Frontal cortex (tissue), 4 donors: ENCODE data around the gene RECQL5. TPM values are rescaled to one million over a fixed set of nuclear protein-coding genes. Genes with fewer than 3 reads are reported as not detected.
A peak's percentile ranks its signal among the peaks of the same experiment; 100 is the strongest.

Experiments used
- DNase-seq, 2 donors: peaks; one replicate each; pipeline ENCODE4 v3.0.0; 2012; ENCODE audit warnings: low spot score in 2 of 2
- FAIRE-seq: peaks from 2 replicates; lab custom pipeline; 2012; peaks lifted over from hg19 to GRCh38; lab: Jason Lieb, UNC
- total RNA-seq: library from RNA; depleted of rRNA; stranded (reverse); fragments of >200 nt; gene quantifications from one replicate; pipeline ENCODE4 v1.2.3, GENCODE V29; 2014
- donor health status: control.
- donor health status: control.
- donor health status: control.

RECQL5 gene
- total RNA-seq, 1 donor from 2014 or later = 6.1 TPM

GRCh38 chr17:75636381-75637142 lies 30.4 kb downstream of the RECQL5 start:
- no peak for FAIRE-seq
- no peak for DNase-seq

GRCh38 chr17:75635610-75636202 lies 31.2 kb downstream of the RECQL5 start:
- DNase-seq (peak in 1 of 2 donors; percentile 40), FAIRE-seq (no peak)

DNA sequence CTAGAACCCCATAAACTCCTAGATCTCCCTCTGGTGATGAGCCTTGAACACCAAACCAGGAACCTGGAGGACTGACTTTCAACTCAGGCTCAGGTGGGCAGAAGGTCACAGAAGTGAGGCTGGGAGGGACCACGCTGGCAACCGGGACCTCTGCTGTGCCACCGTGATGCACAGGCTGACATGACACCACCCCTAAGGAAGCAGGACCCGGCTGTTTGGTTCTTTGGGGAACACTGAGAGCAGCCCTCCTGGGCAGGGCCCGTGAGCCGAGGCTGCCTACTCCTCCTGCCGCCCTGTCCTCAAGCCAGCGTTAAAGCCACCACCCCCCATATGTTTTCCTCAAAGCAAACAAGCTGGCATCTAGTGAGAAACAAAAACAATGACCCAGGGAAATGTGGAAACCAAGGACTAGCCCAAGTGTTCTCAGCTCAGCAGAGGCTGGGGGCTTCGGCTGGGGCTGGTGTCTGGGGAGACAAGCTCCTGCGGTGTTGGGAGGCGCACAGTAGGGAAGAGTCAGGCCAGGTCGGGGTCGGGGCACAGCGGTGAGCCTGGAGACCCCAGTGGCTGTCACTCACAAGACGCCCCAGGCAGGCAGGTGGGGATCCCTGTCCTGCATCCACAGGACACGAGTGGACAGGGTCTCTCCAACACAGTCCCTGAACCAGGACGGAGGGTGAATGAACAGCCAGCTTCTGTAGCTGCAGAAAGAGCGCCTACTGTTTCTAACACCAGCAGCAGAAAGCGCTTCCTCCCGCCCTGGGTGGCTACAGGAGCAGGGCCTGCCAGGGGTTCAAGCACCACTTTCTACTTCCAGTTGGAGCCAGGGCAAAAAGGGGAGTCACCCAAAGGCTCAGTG lies 32.0 kb downstream of the RECQL5 start:
- peak in 1 of 2 donors; percentile 27 for DNase-seq

DNA sequence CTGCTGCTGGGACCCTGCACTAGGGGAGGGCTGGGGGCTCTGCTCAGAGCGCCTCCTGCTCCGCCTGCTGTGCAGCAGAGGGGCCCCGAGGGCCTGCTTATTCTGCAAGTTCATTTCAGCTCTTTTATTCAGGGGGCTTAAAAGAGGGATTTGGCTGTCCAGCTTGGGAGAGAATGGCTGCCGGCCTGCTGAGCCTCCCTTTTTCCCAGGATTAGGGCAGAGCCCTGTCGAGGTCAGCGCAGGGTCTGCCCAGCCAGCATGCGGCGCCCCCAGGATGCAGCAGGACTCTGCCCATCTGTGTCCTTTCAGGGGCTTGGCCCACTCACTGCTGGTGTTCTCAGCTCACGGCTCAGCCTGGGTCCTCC lies 32.6 kb downstream of the RECQL5 start:
- FAIRE-seq (no peak), DNase-seq (peak in 1 of 2 donors; percentile 22)

More for the DNA sequence above, 32.0 kb downstream of the RECQL5 start:
- FAIRE-seq = no peak

GRCh38 chr17:75633486-75634375 lies 33.2 kb downstream of the RECQL5 start:
- FAIRE-seq = no peak
- peak; percentile 75 to 90 for DNase-seq

- FAIRE-seq = peak; percentile 33
Observed at GRCh38 chr17:75632863-75633485, 34.0 kb downstream of the RECQL5 start, which contains the start of gene SMIM5. Gene SMIM5, plus strand, starts transcription at chr17:75633434. Its CDS starts 6,768 bp downstream, at chr17:75640202.

GRCh38 chr17:75632428-75632827 lies 34.5 kb downstream of the RECQL5 start:
- peak in 1 of 2 donors; percentile 44 for DNase-seq
- no peak for FAIRE-seq

More at GRCh38 chr17:75632863-75633485, 34.0 kb downstream of the RECQL5 start, which contains the start of gene SMIM5:
- peak; percentile 92 to 97 for DNase-seq

- no peak for FAIRE-seq
- DNase-seq = no peak
Observed at GRCh38 chr17:75631353-75631752, 35.6 kb downstream of the RECQL5 start.

- DNase-seq (peak in 1 of 2 donors; percentile 8), FAIRE-seq (no peak)
Observed at GRCh38 chr17:75630071-75630917, 36.7 kb downstream of the RECQL5 start.

DNA sequence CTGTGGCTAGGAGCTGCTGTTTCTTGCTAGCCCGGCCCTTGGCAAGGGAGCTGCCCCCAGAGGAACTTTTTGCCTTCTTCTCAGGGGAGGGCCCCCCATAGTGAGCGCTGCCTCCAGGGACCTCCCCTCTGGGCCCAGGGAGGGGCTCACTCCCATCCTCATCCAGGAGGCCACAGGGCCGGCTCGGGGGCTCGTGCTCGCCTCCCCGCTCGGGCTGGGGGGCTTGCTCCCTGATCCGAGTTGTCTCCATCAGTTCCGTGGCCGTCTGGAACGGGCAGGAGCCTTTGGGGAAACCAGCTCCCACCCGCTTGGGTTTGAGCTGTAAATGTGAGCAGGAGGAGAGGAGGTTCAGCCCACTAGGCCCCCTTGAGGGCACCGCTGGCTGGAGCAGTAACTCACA lies 37.8 kb downstream of the RECQL5 start:
- no peak for FAIRE-seq
- DNase-seq = no peak

- FAIRE-seq = no peak
- peak in 1 of 2 donors; percentile 13 for DNase-seq
Observed at GRCh38 chr17:75628425-75628824, 38.5 kb downstream of the RECQL5 start.

- FAIRE-seq (no peak), DNase-seq (no peak)
Observed at GRCh38 chr17:75627094-75627493, 39.9 kb downstream of the RECQL5 start.

GRCh38 chr17:75626496-75627038 lies 40.4 kb downstream of the RECQL5 start:
- FAIRE-seq (no peak), DNase-seq (no peak)

DNA sequence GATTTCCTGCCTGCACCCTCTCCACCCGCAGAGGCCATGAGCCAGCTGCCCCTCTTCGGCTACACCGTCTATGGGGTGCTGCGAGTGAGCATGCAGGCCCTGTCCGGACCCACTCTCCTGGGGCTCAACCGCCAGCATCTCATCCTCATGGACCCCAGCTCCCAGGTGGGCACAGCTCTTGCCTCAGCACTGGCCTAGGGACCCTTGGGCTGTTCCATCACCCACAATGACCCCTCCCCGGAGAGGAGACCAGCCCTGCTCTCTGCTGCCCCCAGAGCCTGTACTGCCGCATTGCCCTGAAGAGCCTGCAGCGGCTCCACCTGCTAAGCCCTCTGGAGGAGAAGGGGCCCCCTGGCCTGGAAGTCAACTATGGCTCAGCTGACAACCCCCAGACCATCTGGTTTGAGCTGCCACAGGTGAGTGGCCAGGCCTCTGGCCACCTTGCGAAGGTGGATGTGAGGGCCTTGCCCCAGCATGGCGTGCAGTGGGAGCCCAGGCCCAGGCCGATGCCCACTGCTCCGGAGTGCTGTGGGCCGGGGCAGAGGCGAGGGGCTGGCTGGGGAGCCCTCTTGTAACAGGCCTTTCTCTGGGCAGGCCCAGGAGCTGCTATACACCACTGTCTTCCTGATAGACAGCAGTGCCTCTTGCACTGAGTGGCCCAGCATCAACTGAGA lies 41.0 kb downstream of the RECQL5 start:
- DNase-seq (peak in 1 of 2 donors; percentile 80), FAIRE-seq (no peak)

GRCh38 chr17:75624714-75625345 lies 42.1 kb downstream of the RECQL5 start:
- FAIRE-seq = no peak

DNA sequence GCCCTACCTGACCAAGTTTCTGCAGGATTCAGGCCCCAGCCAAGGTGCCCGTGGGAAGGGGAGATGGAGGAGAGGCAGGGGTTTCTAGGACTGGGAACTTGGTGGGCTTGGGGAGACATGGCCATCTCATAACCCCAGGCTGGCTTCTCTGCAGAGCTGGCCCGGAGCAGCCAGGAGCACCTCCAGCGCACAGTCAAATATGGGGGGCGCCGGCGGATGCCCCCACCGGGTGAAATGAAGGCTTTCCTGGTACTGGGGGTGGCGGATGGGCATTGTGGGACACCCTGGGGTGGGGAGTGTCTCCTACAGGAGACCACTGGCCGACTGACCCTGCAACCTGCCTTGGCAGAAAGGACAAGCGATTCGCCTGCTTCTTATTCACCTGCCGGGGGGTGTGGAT lies 42.9 kb downstream of the RECQL5 start:
- FAIRE-seq = no peak
- no peak for DNase-seq

More at GRCh38 chr17:75624714-75625345, 42.1 kb downstream of the RECQL5 start:
- no peak for DNase-seq

- DNase-seq = no peak
- FAIRE-seq = no peak
Observed at GRCh38 chr17:75623386-75623785, 43.6 kb downstream of the RECQL5 start.
